ENCODE data around the gene UNC119B.

- TF ChIP-seq CTCF (IDR thresholded peaks at IDR 0.05): no peak
- no peak for TF ChIP-seq POLR2A (IDR thresholded peaks at IDR 0.05)
Observed at GRCh38 chr12:120721866-120722265, 11.6 kb downstream of the UNC119B start.
